Measurements from ENCODE around the gene ANKS1A. TPM values are rescaled to one million over a fixed set of nuclear protein-coding genes. Genes with fewer than 3 reads are reported as not detected.
A peak's percentile ranks its signal among the peaks of the same experiment; 100 is the strongest.

ANKS1A gene
- polyA plus RNA-seq, 3 donors = 1.7 to 8.0 (median 3.1) TPM

DNA sequence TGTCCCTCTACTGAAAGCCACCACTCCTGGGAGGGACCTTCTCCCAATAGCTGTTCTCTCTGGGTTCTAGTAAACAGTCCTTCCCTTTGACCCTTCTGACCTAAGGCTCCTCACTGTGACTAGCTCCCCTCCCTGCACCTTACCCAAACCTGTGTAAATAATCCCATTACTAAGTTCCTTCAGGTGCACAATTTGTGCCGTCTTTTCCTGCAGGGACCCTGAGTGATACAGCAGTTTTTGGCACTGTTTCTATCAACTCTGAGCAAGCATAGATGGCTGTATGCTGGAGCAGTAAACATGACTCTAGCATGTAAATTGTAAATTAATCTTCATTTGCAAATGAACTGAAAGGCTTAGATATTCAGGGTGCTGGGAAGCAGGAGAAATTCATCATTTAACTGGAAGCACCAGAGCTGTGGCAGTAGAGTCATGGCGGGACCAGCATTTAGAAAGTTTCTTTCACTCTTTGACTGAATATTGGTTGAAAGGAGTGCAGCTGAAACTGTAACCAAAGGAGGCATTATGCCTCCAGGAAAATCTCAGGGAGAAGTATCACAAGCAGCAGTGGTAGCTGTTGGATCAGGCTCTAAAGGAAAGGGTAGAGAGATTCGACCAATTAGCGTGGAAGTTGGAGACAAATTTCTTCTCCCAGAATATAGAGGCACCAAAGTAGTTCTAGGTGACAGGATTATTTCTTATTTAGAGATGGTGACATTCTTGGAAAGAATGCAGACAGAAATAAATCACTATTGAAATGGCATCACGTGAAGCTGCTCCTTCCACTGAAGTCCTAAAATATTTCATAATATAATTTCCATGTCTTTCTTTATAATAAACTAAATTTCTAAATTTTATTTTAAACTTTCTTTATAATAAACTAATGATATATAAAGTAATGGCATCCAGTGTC, 134.3 kb downstream of the ANKS1A start:
- no peak overlapping the region for H3K9ac ChIP-seq (ENCODE audit: insufficient read depth, low read length, poor library complexity, severe bottlenecking)
- peaks cover 29 to 80% of the 10 kb centered on the region in 2 donors for H3K36me3 ChIP-seq (replicated peaks in 1 of 2; ENCODE audit: control insufficient read depth in 1 of 2, insufficient read depth in 2 of 2, low read length in 2 of 2)
- no peaks in the 10 kb centered on the region for H3K27me3 ChIP-seq (ENCODE audit: control insufficient read depth in 2 of 2, insufficient read depth in 2 of 2, low read length in 2 of 2)
- no peak overlapping the region for H2AFZ ChIP-seq (ENCODE audit: insufficient read depth, low read depth, low read length, poor library complexity, severe bottlenecking)
- TF ChIP-seq, protein P1, sequence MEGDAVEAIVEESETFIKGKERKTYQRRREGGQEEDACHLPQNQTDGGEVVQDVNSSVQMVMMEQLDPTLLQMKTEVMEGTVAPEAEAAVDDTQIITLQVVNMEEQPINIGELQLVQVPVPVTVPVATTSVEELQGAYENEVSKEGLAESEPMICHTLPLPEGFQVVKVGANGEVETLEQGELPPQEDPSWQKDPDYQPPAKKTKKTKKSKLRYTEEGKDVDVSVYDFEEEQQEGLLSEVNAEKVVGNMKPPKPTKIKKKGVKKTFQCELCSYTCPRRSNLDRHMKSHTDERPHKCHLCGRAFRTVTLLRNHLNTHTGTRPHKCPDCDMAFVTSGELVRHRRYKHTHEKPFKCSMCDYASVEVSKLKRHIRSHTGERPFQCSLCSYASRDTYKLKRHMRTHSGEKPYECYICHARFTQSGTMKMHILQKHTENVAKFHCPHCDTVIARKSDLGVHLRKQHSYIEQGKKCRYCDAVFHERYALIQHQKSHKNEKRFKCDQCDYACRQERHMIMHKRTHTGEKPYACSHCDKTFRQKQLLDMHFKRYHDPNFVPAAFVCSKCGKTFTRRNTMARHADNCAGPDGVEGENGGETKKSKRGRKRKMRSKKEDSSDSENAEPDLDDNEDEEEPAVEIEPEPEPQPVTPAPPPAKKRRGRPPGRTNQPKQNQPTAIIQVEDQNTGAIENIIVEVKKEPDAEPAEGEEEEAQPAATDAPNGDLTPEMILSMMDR (IDR thresholded peaks at IDR 0.05) = no peak
- no peaks in the 10 kb centered on the region for H3K9me3 Mint-ChIP-seq
- intact Hi-C loops (cut with micrococcal nuclease) = loop anchor here in 1 of 2 donors (5.0 kb wide), 1 partner anchor 34 kb away; no protein-coding TSS in a partner anchor
- H3K4me2 ChIP-seq (replicated peaks; ENCODE audit: extremely low read depth, low read length, poor library complexity, severe bottlenecking) = no peak overlapping the region
- no peaks in the 10 kb centered on the region for H3K9me3 ChIP-seq (replicated peaks in 1 of 2; ENCODE audit: control insufficient read depth in 1 of 2, insufficient read depth in 1 of 2, low read length in 2 of 2)
- 83% methylated on average over 2 of the region's 5 CpGs for WGBS (ENCODE audit: insufficient coverage)
- peaks cover 18% of the 10 kb centered on the region for H4K20me1 ChIP-seq (ENCODE audit: insufficient read depth, low read length)
- peak overlapping the region in 2 of 7 donors; percentile 1 to 67 for H3K27ac Mint-ChIP-seq
- H3K36me3 Mint-ChIP-seq = peaks cover 61 to 67% of the 10 kb centered on the region in 2 donors
- H3K4me1 ChIP-seq (ENCODE audit: control insufficient read depth in 1 of 2, insufficient read depth in 2 of 2, low read length in 2 of 2) = no peaks in the 10 kb centered on the region
- peaks cover 16% of the 10 kb centered on the region for H3K4me1 Mint-ChIP-seq
- H3K27me3 Mint-ChIP-seq (ENCODE audit: low read depth in 3 of 3) = peaks cover 0 to 2% (median 0%) of the 10 kb centered on the region in 3 donors
- H3K79me2 ChIP-seq (ENCODE audit: insufficient read depth, low read length) = no peaks in the 10 kb centered on the region
- no peak for DNase-seq
- no peak overlapping the region for H3K4me3 Mint-ChIP-seq
- no peak overlapping the region for H3K4me3 ChIP-seq (replicated peaks in 1 of 3; ENCODE audit: low read depth in 2 of 3, low read length in 3 of 3)
- no peak overlapping the region for H3K27ac ChIP-seq (ENCODE audit: low read depth in 1 of 2, low read length in 2 of 2)

DNA sequence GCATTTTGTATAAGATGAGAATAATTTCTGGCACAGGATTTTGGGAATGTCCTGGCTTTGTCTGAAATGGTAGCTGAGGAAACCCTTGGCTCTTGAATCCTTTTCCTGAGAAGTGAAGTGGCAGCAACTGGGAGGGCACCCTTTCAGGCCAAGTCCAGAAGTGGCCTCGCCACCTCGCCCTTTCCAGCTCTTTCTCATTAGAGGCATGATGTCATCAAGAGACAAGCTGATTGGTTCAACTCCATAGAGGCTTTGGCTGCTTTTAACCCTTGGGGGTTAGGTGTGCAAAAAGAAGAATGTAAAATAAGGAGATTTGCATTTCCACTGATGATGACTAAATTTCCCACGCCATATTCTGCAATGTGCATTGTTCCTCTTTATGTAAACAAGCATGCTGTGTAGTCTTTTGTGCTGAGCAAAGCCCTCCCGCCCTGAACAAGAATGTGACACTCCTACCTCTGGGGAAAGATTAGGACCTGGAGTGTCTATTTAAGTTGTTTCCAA, 135.5 kb downstream of the ANKS1A start:
- peaks cover 17 to 67% of the 10 kb centered on the region in 2 donors for H3K36me3 ChIP-seq (replicated peaks in 1 of 2; ENCODE audit: control insufficient read depth in 1 of 2, insufficient read depth in 2 of 2, low read length in 2 of 2)
- no peak overlapping the region for H3K4me3 Mint-ChIP-seq
- H2AFZ ChIP-seq (ENCODE audit: insufficient read depth, low read depth, low read length, poor library complexity, severe bottlenecking) = no peak overlapping the region
- peak overlapping the region in 1 of 2 donors; percentile 17 for H3K27ac ChIP-seq (ENCODE audit: low read depth in 1 of 2, low read length in 2 of 2)
- H3K4me1 Mint-ChIP-seq = peaks cover 16% of the 10 kb centered on the region
- DNase-seq = peak; percentile 51 to 60 (median 58)
- no peaks in the 10 kb centered on the region for H3K27me3 Mint-ChIP-seq (ENCODE audit: low read depth in 3 of 3)
- H3K4me2 ChIP-seq (replicated peaks; ENCODE audit: extremely low read depth, low read length, poor library complexity, severe bottlenecking) = no peak overlapping the region
- intact Hi-C loops (cut with micrococcal nuclease) = loop anchor here in 1 of 2 donors (5.0 kb wide), 1 partner anchor 33 kb away; no protein-coding TSS in a partner anchor
- H4K20me1 ChIP-seq (ENCODE audit: insufficient read depth, low read length) = peaks cover 18% of the 10 kb centered on the region
- no peak overlapping the region for H3K9ac ChIP-seq (ENCODE audit: insufficient read depth, low read length, poor library complexity, severe bottlenecking)
- H3K4me1 ChIP-seq (ENCODE audit: control insufficient read depth in 1 of 2, insufficient read depth in 2 of 2, low read length in 2 of 2) = no peaks in the 10 kb centered on the region
- TF ChIP-seq, protein P1 (IDR thresholded peaks at IDR 0.05) = no peak
- no peaks in the 10 kb centered on the region for H3K9me3 Mint-ChIP-seq
- H3K36me3 Mint-ChIP-seq = peaks cover 54 to 63% of the 10 kb centered on the region in 2 donors
- H3K27me3 ChIP-seq (ENCODE audit: control insufficient read depth in 2 of 2, insufficient read depth in 2 of 2, low read length in 2 of 2) = no peaks in the 10 kb centered on the region
- 70% methylated on average over 2 of the region's 4 CpGs for WGBS (ENCODE audit: insufficient coverage)
- no peaks in the 10 kb centered on the region for H3K9me3 ChIP-seq (replicated peaks in 1 of 2; ENCODE audit: control insufficient read depth in 1 of 2, insufficient read depth in 1 of 2, low read length in 2 of 2)
- H3K4me3 ChIP-seq (replicated peaks in 1 of 3; ENCODE audit: low read depth in 2 of 3, low read length in 3 of 3) = no peak overlapping the region
- H3K27ac Mint-ChIP-seq = peak overlapping the region in 5 of 7 donors; percentile 19 to 78 (median 28)
- no peaks in the 10 kb centered on the region for H3K79me2 ChIP-seq (ENCODE audit: insufficient read depth, low read length)

All from CD14-positive monocyte (primary cell).